Right lobe of liver (tissue), 6 donors: ENCODE results near the gene COA4. TPM values are rescaled to one million over a fixed set of nuclear protein-coding genes. Genes with fewer than 3 reads are reported as not detected.
"Not testable (repeated sequence)": the region's sequence is repeated elsewhere in the genome, so short reads cannot be mapped to it uniquely, and the experiment has no call there.

Source experiments
- ATAC-seq, 4 donors: fragments of 200-7000 bp; cut with Tn5 transposase; one replicate each; pipeline ENCODE4 v1.9.1; 2020; ENCODE audit warnings: mild to moderate bottlenecking in 4 of 4, moderate library complexity in 4 of 4
- DNase-seq, 3 donors: peaks; one replicate each; pipeline ENCODE4 v3.0.0-alpha.2; 2020
- H3K27ac ChIP-seq, 3 donors: fragments of 200-600 bp; one replicate each; pipeline ENCODE4 v1.8.0; 2022
- H3K27me3 ChIP-seq, 2 donors: fragments of 200-600 bp; one replicate each; pipeline ENCODE4 v1.8.0; 2022
- H3K36me3 ChIP-seq, 4 donors: fragments of 200-600 bp; sonication (generic) in 1 of 4; one replicate each; pipeline versions ENCODE4 v1.5.1 to v1.8.0; 2017 to 2022; ENCODE audit warnings: control low read depth in 1 of 4
- H3K4me1 ChIP-seq, 4 donors: fragments of 200-600 bp; sonication (generic) in 1 of 4; one replicate each; pipeline versions ENCODE4 v1.5.1 to v1.8.0; 2017 to 2022; ENCODE audit warnings: control low read depth in 1 of 4
- H3K4me3 ChIP-seq, 3 donors: fragments of 200-600 bp; one replicate each; pipeline ENCODE4 v1.8.0; 2022
- H3K9me3 ChIP-seq, 4 donors: fragments of 200-600 bp; sonication (generic) in 1 of 4; one replicate each; pipeline versions ENCODE4 v1.5.1 to v1.8.0; 2017 to 2022; ENCODE audit warnings: control low read depth in 1 of 4
- CTCF ChIP-seq, 4 donors: fragments of 200-600 bp in 3 of 4; fragments of 450-650 bp in 1 of 4; IDR thresholded peaks; one replicate each; pipeline versions ENCODE4 v1.5.1 to v1.8.0; 2016 to 2022; ENCODE audit warnings: antibody characterized with exemption in 4 of 4, mild to moderate bottlenecking in 2 of 4
- POLR2A ChIP-seq: fragments of 450-650 bp; IDR thresholded peaks from one replicate; pipeline ENCODE4 v1.6.1; 2017; ENCODE audit warnings: antibody characterized with exemption, mild to moderate bottlenecking
- WGBS: methylation state at CpG from one replicate; pipeline ENCODE4 v1.1.6; 2018; ENCODE audit warnings: low coverage, low lambda C conversion rate; ENCODE audit not compliant: insufficient coverage; ENCODE audit errors: missing lambda C conversion rate; 5-methylcytosine and 5-hydroxymethylcytosine counted together
- intact Hi-C, 2 donors: fragments of 100-400 bp; cut with DNase I; formaldehyde crosslinking; loops; one replicate each; pipeline versions ENCODE4 v1.11.2 to v1.14.1; 2022
- total RNA-seq, 6 experiments: library from RNA; depleted of rRNA in 2 of 6; stranded (reverse); fragments of >200 nt in 2 of 6; fragmentation: NEBNext Ultra II Directional in 3 of 6; extraction: Animal tissue kit (Norgen Biotek cat#: 25700) in 3 of 6; gene quantifications; one replicate each; pipeline versions ENCODE4 v1.1.0 to v1.2.4, GENCODE V29; 2016 to 2023
- donor health status: DM: no; HTN: yes; CAD: no.
- donor health status: DM: no; HTN: no; CAD: no.
- donor health status: DM: no; HTN: no; CAD: no.
- donor health status: DM: no; HTN: yes; CAD: no.
- donor health status: DM: no; HTN: yes; CAD: no.

The COA4 gene
- total RNA-seq, 6 experiments from 2014 or later = 48.8 to 116 (median 56.0) TPM

GRCh38 chr11:73893041-73893440 is 16.4 kb upstream of the COA4 start:
- intact Hi-C loops = no loop called here

GRCh38 chr11:73889536-73889935 is 12.9 kb upstream of the COA4 start:
- DNase-seq = no peak
- no peak for ATAC-seq
- WGBS = 89% methylated on average over 1 of the region's 1 CpG
- TF ChIP-seq CTCF (IDR thresholded peaks at IDR 0.05) (no peak), POLR2A (no peak)
- intact Hi-C loops = no loop called here
- Histone ChIP-seq H3K4me1 (no peaks in the 10 kb centered on the region), H3K4me3 (no peak overlapping the region), H3K9me3 (no peaks in the 10 kb centered on the region), H3K27me3 (no peaks in the 10 kb centered on the region), H3K27ac (no peak overlapping the region), H3K36me3 (peaks cover 0 to 67% (median 4%) of the 10 kb centered on the region in 4 donors)

More at GRCh38 chr11:73893041-73893440, 16.4 kb upstream of the COA4 start:
- Histone ChIP-seq H3K4me1 (no peaks in the 10 kb centered on the region), H3K27me3 (no peaks in the 10 kb centered on the region), H3K9me3 (no peaks in the 10 kb centered on the region), H3K36me3 (peaks cover 0 to 55% (median 4%) of the 10 kb centered on the region in 4 donors), H3K4me3 (no peak overlapping the region), H3K27ac (no peak overlapping the region)
- DNase-seq (no peak), ATAC-seq (no peak)
- TF ChIP-seq POLR2A (no peak), CTCF (IDR thresholded peaks at IDR 0.05) (no peak)
- WGBS = 96% methylated on average over 3 of the region's 3 CpGs

- no peaks in the 10 kb centered on the region for H3K27me3 ChIP-seq
- H3K4me3 ChIP-seq = no peak overlapping the region
- H3K27ac ChIP-seq = no peak overlapping the region
- no peaks in the 10 kb centered on the region for H3K9me3 ChIP-seq
- ATAC-seq (no peak), DNase-seq (no peak)
- peaks cover 0 to 64% (median 4%) of the 10 kb centered on the region in 4 donors for H3K36me3 ChIP-seq
- intact Hi-C loops = no loop called here
- no peak for TF ChIP-seq CTCF (IDR thresholded peaks at IDR 0.05)
- no peak for TF ChIP-seq POLR2A
- H3K4me1 ChIP-seq = no peaks in the 10 kb centered on the region
- 75% methylated on average over 1 of the region's 1 CpG for WGBS
Observed at GRCh38 chr11:73889019-73889418, 12.4 kb upstream of the COA4 start.

GRCh38 chr11:73888244-73888643 is 11.6 kb upstream of the COA4 start:
- DNase-seq = no peak
- H3K4me3 ChIP-seq = no peak overlapping the region
- ATAC-seq = no peak
- TF ChIP-seq POLR2A (no peak), CTCF (IDR thresholded peaks at IDR 0.05) (no peak)
- 87% methylated on average over 3 of the region's 3 CpGs for WGBS
- H3K27ac ChIP-seq = no peak overlapping the region
- no peaks in the 10 kb centered on the region for H3K9me3 ChIP-seq
- peaks cover 0 to 63% (median 4%) of the 10 kb centered on the region in 4 donors for H3K36me3 ChIP-seq
- intact Hi-C loops = no loop called here
- no peaks in the 10 kb centered on the region for H3K4me1 ChIP-seq
- no peaks in the 10 kb centered on the region for H3K27me3 ChIP-seq

- TF ChIP-seq CTCF (IDR thresholded peaks at IDR 0.05) = no peak
- no peak for TF ChIP-seq POLR2A
- DNase-seq (no peak), ATAC-seq (no peak)
- Histone ChIP-seq H3K36me3 (peaks cover 0 to 27% (median 0%) of the 10 kb centered on the region in 4 donors), H3K4me1 (no peaks in the 10 kb centered on the region), H3K4me3 (no peak overlapping the region), H3K27me3 (no peaks in the 10 kb centered on the region), H3K27ac (no peak overlapping the region), H3K9me3 (no peaks in the 10 kb centered on the region)
- 93% methylated on average over 2 of the region's 2 CpGs for WGBS
- intact Hi-C loops = no loop called here
Observed at GRCh38 chr11:73883856-73884255, 7.2 kb upstream of the COA4 start.

GRCh38 chr11:73880449-73880848 is 3.8 kb upstream of the COA4 start:
- peaks cover 0 to 14% (median 6%) of the 10 kb centered on the region in 4 donors for H3K4me1 ChIP-seq
- 84% methylated on average over 7 of the region's 10 CpGs for WGBS
- H3K27me3 ChIP-seq, H3K4me3 ChIP-seq, DNase-seq, H3K27ac ChIP-seq, intact Hi-C loops, H3K36me3 ChIP-seq, H3K9me3 ChIP-seq, ATAC-seq: not testable (repeated sequence)
